Measurements from ENCODE around the gene IRX6. TPM values are rescaled to one million over a fixed set of nuclear protein-coding genes. Genes with fewer than 3 reads are reported as not detected.

The IRX6 gene
- total RNA-seq, 2 donors from 2014 or later, result not detected

DNA sequence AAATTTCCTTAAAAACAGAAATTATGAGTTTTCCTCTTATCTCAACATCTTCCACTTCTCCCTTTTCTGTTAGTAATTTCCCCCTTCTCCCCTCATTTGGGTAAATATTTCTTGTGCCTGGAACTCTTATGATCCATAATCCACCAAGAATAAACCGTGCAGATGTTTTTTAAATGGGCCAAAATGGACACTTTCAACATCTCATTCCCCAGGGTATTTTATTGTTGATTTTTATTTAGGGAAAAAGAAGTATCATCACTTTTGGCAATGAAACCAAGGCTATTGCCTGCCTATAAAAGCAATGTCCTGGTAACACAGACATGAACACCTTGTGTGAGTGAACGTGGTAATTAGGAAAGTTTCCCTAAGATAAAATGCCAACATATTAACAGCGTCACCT is 54.6 kb downstream of the IRX6 start:
- peaks cover 5% of the 10 kb centered on the region for H3K27me3 Mint-ChIP-seq (ENCODE audit: low read depth)
- H3K4me1 Mint-ChIP-seq (ENCODE audit: low read depth), result no peaks in the 10 kb centered on the region
- ATAC-seq (replicated peaks in 1 of 2) (no peak), DNase-seq (no peak)
- no peak overlapping the region for H3K4me3 Mint-ChIP-seq
- H3K36me3 Mint-ChIP-seq (ENCODE audit: insufficient read depth in 2 of 2), result no peaks in the 10 kb centered on the region
- no peaks in the 10 kb centered on the region for H3K9me3 Mint-ChIP-seq
- no peak overlapping the region for H3K27ac Mint-ChIP-seq

DNA sequence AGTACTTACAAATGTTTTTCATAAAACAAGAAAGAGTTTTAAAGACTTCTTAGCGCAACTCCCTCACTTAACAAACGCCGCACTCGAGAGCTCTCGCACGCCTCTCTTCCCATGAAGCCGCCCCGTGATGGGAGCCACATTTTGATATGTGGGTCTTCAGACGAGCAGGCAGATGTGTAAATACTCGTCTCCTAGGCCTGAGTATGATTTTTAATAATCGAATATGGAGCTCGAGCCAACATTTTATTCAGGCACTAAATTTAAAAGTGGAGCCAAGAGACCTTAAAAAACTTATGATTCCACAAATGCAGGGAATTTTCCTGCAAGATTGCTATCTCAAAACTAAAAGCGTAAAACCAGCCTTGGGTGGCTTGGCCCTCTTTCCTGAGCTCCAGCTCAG is 55.4 kb downstream of the IRX6 start:
- Mint-ChIP-seq H3K9me3 (no peaks in the 10 kb centered on the region), H3K4me1 (ENCODE audit: low read depth) (no peaks in the 10 kb centered on the region), H3K36me3 (ENCODE audit: insufficient read depth in 2 of 2) (no peaks in the 10 kb centered on the region), H3K4me3 (no peak overlapping the region), H3K27ac (no peak overlapping the region), H3K27me3 (ENCODE audit: low read depth) (peaks cover 5% of the 10 kb centered on the region)
- no peak for DNase-seq
- ATAC-seq (replicated peaks in 1 of 2), result no peak

DNA sequence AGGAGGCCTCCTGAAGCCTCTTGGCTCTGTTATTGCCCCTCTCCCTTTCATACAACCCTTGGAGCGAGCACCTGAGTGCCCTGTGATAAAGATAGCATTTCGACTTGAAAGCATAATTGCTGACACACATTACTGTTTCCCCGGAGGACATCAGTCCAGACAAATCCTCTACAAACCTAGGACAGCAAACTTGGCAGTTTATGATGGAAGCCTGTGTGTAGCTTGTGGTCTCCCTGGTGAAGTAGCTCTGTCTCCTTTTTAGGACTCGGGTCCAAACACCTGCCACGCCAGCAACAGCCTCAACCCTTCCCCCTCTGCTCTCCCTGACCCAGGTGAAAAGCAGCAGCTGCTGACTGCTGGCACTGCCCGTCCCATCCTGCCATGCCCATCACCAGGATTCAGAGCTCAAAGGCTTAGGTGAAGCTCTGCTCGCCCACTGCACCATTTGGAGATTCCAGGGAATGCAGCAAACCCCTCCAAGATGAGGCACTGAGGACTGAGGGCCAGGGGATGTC is 55.9 kb downstream of the IRX6 start:
- H3K36me3 Mint-ChIP-seq (ENCODE audit: insufficient read depth in 2 of 2), result no peaks in the 10 kb centered on the region
- ATAC-seq (replicated peaks in 1 of 2) (no peak), DNase-seq (no peak)
- no peak overlapping the region for H3K4me3 Mint-ChIP-seq
- no peak overlapping the region for H3K27ac Mint-ChIP-seq
- no peaks in the 10 kb centered on the region for H3K9me3 Mint-ChIP-seq
- peaks cover 5% of the 10 kb centered on the region for H3K27me3 Mint-ChIP-seq (ENCODE audit: low read depth)
- H3K4me1 Mint-ChIP-seq (ENCODE audit: low read depth), result no peaks in the 10 kb centered on the region

Other genes starting within 250 kb of the IRX6 start
- gene MMP2, start 155.0 kb downstream of the IRX6 start, total RNA-seq, result not detected
- gene LPCAT2, start 184.9 kb downstream of the IRX6 start, total RNA-seq, result 1 to 10 TPM; 1.5 to 2.0 TPM
- not detected for gene CAPNS2, start 242.5 kb downstream of the IRX6 start, total RNA-seq

All from activated T-cell treated with anti-CD3 and anti-CD28 coated beads, Interleukin-2, amount 50 U/mL, for 72 hours (primary cell).